BJ (cell line): Measurements from ENCODE around the gene MCM6. TPM values are rescaled to one million over a fixed set of nuclear protein-coding genes. Genes with fewer than 3 reads are reported as not detected.

Experiments
- CTCF ChIA-PET: fragments of 350-600 bp; formaldehyde crosslinking; extraction: SDS; loops from one replicate; lab custom pipeline; 2021; ENCODE audit warnings: antibody characterized with exemption, inconsistent platforms; lab: Yijun Ruan, JAX
- POLR2A ChIA-PET: fragments of 300-600 bp; sonication (Branson Sonifier 250); formaldehyde crosslinking; extraction: SDS; loops from one replicate; lab custom pipeline; 2021; ENCODE audit warnings: antibody characterized with exemption; lab: Charles Lee
- DNase-seq: peaks from one replicate; pipeline ENCODE4 v3.0.0-alpha.2; 2011; ENCODE audit warnings: low read depth
- H3K27me3 ChIP-seq: 2 replicates; pipeline ENCODE4 v1.6.0; 2011; ENCODE audit warnings: low read length; ENCODE audit not compliant: control insufficient read depth, insufficient read depth
- H3K36me3 ChIP-seq: 2 replicates; pipeline ENCODE4 v1.5.1; 2011; ENCODE audit warnings: low read length; ENCODE audit not compliant: control insufficient read depth, insufficient read depth
- H3K4me3 ChIP-seq: 2 replicates; pipeline ENCODE4 v1.5.1; 2011; ENCODE audit warnings: low read depth, mild to moderate bottlenecking, control low read depth, low read length
- CTCF ChIP-seq: IDR thresholded peaks from 2 replicates; pipeline ENCODE4 v1.5.1; 2011; ENCODE audit warnings: low read depth, mild to moderate bottlenecking, control low read depth, inconsistent platforms, low read length, moderate library complexity; ENCODE audit not compliant: insufficient read depth
- polyA plus RNA-seq: library from polyadenylated mRNA; depleted of rRNA; stranded (reverse); fragments of >200 nt; gene quantifications from 2 replicates; pipeline ENCODE4 v1.2.3, GENCODE V29; 2011; rRNA removed
- small RNA-seq: library from RNA; depleted of rRNA; stranded (forward); fragments of <200 nt; gene quantifications from one replicate; pipeline ENCODE3, GENCODE V24; 2012; ENCODE audit warnings: low replicate concordance, low read depth; ENCODE audit not compliant: insufficient read length

Gene MCM6
- polyA plus RNA-seq, 1 experiment, result 15.7 TPM

- Histone ChIP-seq H3K36me3 (no peaks in the 10 kb centered on the region; the same call in 1 of the 2 replicates), H3K27me3 (no peaks in the 10 kb centered on the region), H3K4me3 (no peak overlapping the region)
- ChIA-PET POLR2A (no interaction called here), CTCF (no interaction called here)
- no peak for DNase-seq
- TF ChIP-seq CTCF, result no peak
Measured at GRCh38 chr2:135790423-135790822, 85.8 kb downstream of the MCM6 start.

Small RNA genes within 50 kb of the gene (small RNA-seq; reads per million reads assigned to genes)
- not detected for gene RF00019

Other genes with a start within 250 kb of the MCM6 start
- 51.1 and 75.6 TPM in 2 replicates for gene UBXN4, start 134.6 kb downstream of the MCM6 start, polyA plus RNA-seq
- not detected in 2 replicates for gene LCT, start 39.3 kb downstream of the MCM6 start, polyA plus RNA-seq
- gene DARS1, start 109.2 kb upstream of the MCM6 start, polyA plus RNA-seq, result 44.0 and 88.9 TPM in 2 replicates
- gene CXCR4, start 241.7 kb upstream of the MCM6 start, polyA plus RNA-seq, result 0.05 TPM in 1 of 2 replicates, not detected in the other